ENCODE results near the gene LRP5.

The LRP5 gene

DNA sequence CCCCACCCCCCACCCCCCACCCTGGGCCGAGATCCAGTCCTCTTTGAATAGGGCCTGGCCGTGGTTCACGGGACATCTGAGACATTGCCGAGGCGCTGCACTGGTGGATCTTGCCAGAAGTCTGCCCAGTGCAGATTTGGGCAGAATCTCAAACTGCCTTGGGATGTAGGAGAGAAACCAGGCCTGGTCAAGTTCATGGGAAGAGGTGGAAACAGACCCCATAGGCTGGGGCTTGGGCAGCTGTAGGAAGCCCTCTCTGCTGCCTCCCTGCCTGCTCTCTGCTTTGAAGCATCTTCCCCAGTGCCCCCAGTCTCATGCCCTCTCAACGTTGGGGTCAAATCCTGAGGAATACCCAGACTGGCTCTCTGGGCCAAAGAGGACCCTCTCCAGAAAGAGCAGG is 132.2 kb downstream of the LRP5 start:
- Histone ChIP-seq H3K23ac (ENCODE audit: low read depth, low read length, poor library complexity) (no peak overlapping the region), H3K4me3 (ENCODE audit: low read length in 2 of 2) (no peak overlapping the region), H3K4me2 (ENCODE audit: insufficient read depth, low read length, poor library complexity, severe bottlenecking) (no peak overlapping the region), H2BK12ac (ENCODE audit: low read length) (no peak overlapping the region), H2BK5ac (ENCODE audit: low read length) (no peak overlapping the region), H3K36me3 (replicated peaks in 1 of 2; ENCODE audit: control insufficient read depth in 2 of 2, insufficient read depth in 2 of 2, low read length in 2 of 2) (peaks cover 15 to 51% of the 10 kb centered on the region in 2 donors), H2AK5ac (ENCODE audit: low read depth, low read length) (no peak overlapping the region), H4K8ac (ENCODE audit: low read depth, low read length) (no peak overlapping the region), H3K79me1 (ENCODE audit: low read depth, low read length) (peaks cover 3% of the 10 kb centered on the region), H3K14ac (ENCODE audit: low read length) (no peak overlapping the region), H3K4me1 (ENCODE audit: control insufficient read depth in 2 of 2, insufficient read depth in 1 of 2, low read depth in 1 of 2, low read length in 2 of 2) (peaks cover 6 to 14% of the 10 kb centered on the region in 2 donors), H3K18ac (ENCODE audit: low read length) (no peak overlapping the region), H3K9ac (ENCODE audit: low read depth, low read length, poor library complexity) (no peak overlapping the region), H2AFZ (ENCODE audit: low read length) (no peak overlapping the region), H2BK120ac (ENCODE audit: low read depth, low read length) (no peak overlapping the region), H3K27ac (replicated peaks; ENCODE audit: low read length) (no peak overlapping the region), H3K27me3 (ENCODE audit: control insufficient read depth in 3 of 3, insufficient read depth in 3 of 3, low read depth in 1 of 3, low read length in 3 of 3) (no peaks in the 10 kb centered on the region), H2BK15ac (ENCODE audit: low read length) (no peak overlapping the region), H4K91ac (ENCODE audit: low read depth, low read length, poor library complexity) (no peak overlapping the region), H3K9me3 (replicated peaks in 1 of 2; ENCODE audit: control insufficient read depth in 2 of 2, insufficient read depth in 1 of 2, low read depth in 1 of 2, low read length in 2 of 2) (no peaks in the 10 kb centered on the region), H3K4ac (ENCODE audit: low read length) (no peak overlapping the region)
- WGBS, 2 donors (ENCODE audit: extremely low coverage in 2 of 2, insufficient read length in 2 of 2, insufficient replicate concordance in 1 of 2), result no CpG with 5 or more reads among the region's 6 CpGs
- no peak for DNase-seq (ENCODE audit: low spot score)

GRCh38 chr11:68445531-68446035 is 133.2 kb downstream of the LRP5 start:
- no peak overlapping the region for H3K4me3 ChIP-seq (ENCODE audit: low read length in 2 of 2)
- peak overlapping the region; percentile 24 for H2BK5ac ChIP-seq (ENCODE audit: low read length)
- H3K4ac ChIP-seq (ENCODE audit: low read length), result no peak overlapping the region
- no peak overlapping the region for H2AK5ac ChIP-seq (ENCODE audit: low read depth, low read length)
- no peak overlapping the region for H2AFZ ChIP-seq (ENCODE audit: low read length)
- H2BK12ac ChIP-seq (ENCODE audit: low read length), result no peak overlapping the region
- peaks cover 3% of the 10 kb centered on the region for H3K79me1 ChIP-seq (ENCODE audit: low read depth, low read length)
- H3K36me3 ChIP-seq (replicated peaks in 1 of 2; ENCODE audit: control insufficient read depth in 2 of 2, insufficient read depth in 2 of 2, low read length in 2 of 2), result peaks cover 14 to 44% of the 10 kb centered on the region in 2 donors
- H3K14ac ChIP-seq (ENCODE audit: low read length), result no peak overlapping the region
- H4K91ac ChIP-seq (ENCODE audit: low read depth, low read length, poor library complexity), result peak overlapping the region; percentile 53
- no peak overlapping the region for H4K8ac ChIP-seq (ENCODE audit: low read depth, low read length)
- peaks cover 6 to 7% of the 10 kb centered on the region in 2 donors for H3K4me1 ChIP-seq (ENCODE audit: control insufficient read depth in 2 of 2, insufficient read depth in 1 of 2, low read depth in 1 of 2, low read length in 2 of 2)
- no peak overlapping the region for H2BK120ac ChIP-seq (ENCODE audit: low read depth, low read length)
- peaks cover 0 to 2% of the 10 kb centered on the region in 2 donors for H3K9me3 ChIP-seq (replicated peaks in 1 of 2; ENCODE audit: control insufficient read depth in 2 of 2, insufficient read depth in 1 of 2, low read depth in 1 of 2, low read length in 2 of 2)
- peak overlapping the region; percentile 11 for H3K27ac ChIP-seq (replicated peaks; ENCODE audit: low read length)
- H3K18ac ChIP-seq (ENCODE audit: low read length), result no peak overlapping the region
- DNase-seq (ENCODE audit: low spot score), result no peak
- WGBS, 2 donors (ENCODE audit: extremely low coverage in 2 of 2, insufficient read length in 2 of 2, insufficient replicate concordance in 1 of 2), result no CpG with 5 or more reads among the region's 11 CpGs
- H3K23ac ChIP-seq (ENCODE audit: low read depth, low read length, poor library complexity), result peak overlapping the region; percentile 43
- H2BK15ac ChIP-seq (ENCODE audit: low read length), result no peak overlapping the region
- no peak overlapping the region for H3K9ac ChIP-seq (ENCODE audit: low read depth, low read length, poor library complexity)
- H3K4me2 ChIP-seq (ENCODE audit: insufficient read depth, low read length, poor library complexity, severe bottlenecking), result no peak overlapping the region
- no peaks in the 10 kb centered on the region for H3K27me3 ChIP-seq (ENCODE audit: control insufficient read depth in 3 of 3, insufficient read depth in 3 of 3, low read depth in 1 of 3, low read length in 3 of 3)

DNA sequence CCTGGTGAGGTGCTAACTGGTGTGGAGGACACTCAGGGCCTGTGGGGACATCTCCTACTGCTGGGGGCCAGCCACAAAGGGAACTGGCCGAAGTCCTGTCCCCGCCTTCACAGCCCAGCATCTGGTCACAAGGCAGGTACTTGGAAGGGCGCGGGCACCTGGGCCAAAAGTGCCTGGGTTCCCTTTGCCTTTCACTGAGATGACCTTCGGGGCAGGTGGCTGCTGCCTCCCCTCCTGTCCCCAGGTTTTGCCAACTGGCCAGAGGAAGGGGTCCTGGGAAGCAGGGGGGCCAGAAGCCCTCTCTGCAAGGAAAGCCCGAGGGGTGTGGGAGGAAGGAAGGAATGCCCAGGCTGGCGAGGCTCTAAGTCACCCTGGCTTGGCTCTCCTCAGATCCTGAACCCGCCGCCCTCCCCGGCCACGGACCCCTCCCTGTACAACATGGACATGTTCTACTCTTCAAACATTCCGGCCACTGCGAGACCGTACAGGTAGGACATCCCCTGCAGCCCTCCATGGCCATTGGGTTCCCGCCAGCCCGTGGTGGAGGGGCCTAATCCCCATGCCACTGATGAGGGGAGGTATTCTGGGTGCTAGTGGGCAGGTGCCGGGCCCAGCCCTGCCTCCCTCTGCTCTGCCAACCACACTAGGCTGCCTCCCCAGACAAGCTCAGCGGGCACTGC is 133.8 kb downstream of the LRP5 start:
- Histone ChIP-seq H3K36me3 (replicated peaks in 1 of 2; ENCODE audit: control insufficient read depth in 2 of 2, insufficient read depth in 2 of 2, low read length in 2 of 2) (peaks cover 14 to 42% of the 10 kb centered on the region in 2 donors), H3K14ac (ENCODE audit: low read length) (no peak overlapping the region), H2BK12ac (ENCODE audit: low read length) (no peak overlapping the region), H3K27ac (replicated peaks; ENCODE audit: low read length) (no peak overlapping the region), H3K18ac (ENCODE audit: low read length) (no peak overlapping the region), H3K4me3 (ENCODE audit: low read length in 2 of 2) (no peak overlapping the region), H2BK15ac (ENCODE audit: low read length) (no peak overlapping the region), H3K27me3 (ENCODE audit: control insufficient read depth in 3 of 3, insufficient read depth in 3 of 3, low read depth in 1 of 3, low read length in 3 of 3) (no peaks in the 10 kb centered on the region), H3K4me1 (ENCODE audit: control insufficient read depth in 2 of 2, insufficient read depth in 1 of 2, low read depth in 1 of 2, low read length in 2 of 2) (peaks cover 4 to 5% of the 10 kb centered on the region in 2 donors), H2AK5ac (ENCODE audit: low read depth, low read length) (no peak overlapping the region), H3K4me2 (ENCODE audit: insufficient read depth, low read length, poor library complexity, severe bottlenecking) (no peak overlapping the region), H3K4ac (ENCODE audit: low read length) (no peak overlapping the region), H2BK5ac (ENCODE audit: low read length) (peak overlapping the region; percentile 24), H2BK120ac (ENCODE audit: low read depth, low read length) (no peak overlapping the region), H4K8ac (ENCODE audit: low read depth, low read length) (no peak overlapping the region), H2AFZ (ENCODE audit: low read length) (no peak overlapping the region), H3K79me1 (ENCODE audit: low read depth, low read length) (peaks cover 3% of the 10 kb centered on the region), H3K23ac (ENCODE audit: low read depth, low read length, poor library complexity) (peak overlapping the region; percentile 43), H3K9ac (ENCODE audit: low read depth, low read length, poor library complexity) (no peak overlapping the region), H3K9me3 (replicated peaks in 1 of 2; ENCODE audit: control insufficient read depth in 2 of 2, insufficient read depth in 1 of 2, low read depth in 1 of 2, low read length in 2 of 2) (peaks cover 0 to 2% of the 10 kb centered on the region in 2 donors), H4K91ac (ENCODE audit: low read depth, low read length, poor library complexity) (peak overlapping the region; percentile 53)
- no peak for DNase-seq (ENCODE audit: low spot score)
- WGBS, 2 donors (ENCODE audit: extremely low coverage in 2 of 2, insufficient read length in 2 of 2, insufficient replicate concordance in 1 of 2), result no CpG with 5 or more reads among the region's 18 CpGs

DNA sequence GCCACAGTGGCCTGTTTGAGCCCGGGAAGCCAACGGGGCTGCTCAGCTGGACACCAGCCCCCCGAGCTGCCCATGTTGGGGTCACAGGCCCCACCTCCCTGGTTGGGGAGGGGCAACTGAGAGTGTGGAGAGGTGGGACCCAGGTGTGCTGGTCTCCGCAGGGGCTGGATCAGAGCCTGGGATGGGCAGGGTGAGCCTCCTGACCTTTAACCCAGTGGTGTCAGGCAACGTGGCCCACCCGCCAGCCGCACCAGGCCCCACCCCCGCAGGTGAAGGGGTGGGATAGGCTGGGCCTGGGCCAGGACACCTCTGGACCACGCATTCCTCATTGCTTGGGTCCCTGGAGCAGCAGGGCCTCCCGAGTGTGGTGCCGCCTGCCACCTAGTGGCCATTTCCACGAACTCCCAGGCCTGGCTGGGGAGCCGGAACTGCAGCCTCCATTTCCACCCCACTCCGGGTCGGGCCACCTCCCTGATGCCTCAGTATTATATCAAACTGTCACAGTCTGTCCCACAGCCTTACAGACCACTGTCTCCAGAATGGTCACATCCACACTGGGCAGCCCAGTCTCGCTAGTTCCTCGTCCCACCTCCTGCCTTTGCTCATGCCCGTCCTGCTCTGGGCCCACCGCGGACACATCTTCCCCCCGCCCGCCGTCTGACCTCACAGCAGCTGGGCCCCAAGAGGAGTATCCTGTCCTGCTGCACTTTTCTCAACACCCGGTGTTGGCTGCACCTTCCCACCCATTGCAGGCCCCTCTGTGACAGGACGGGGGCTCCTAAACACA is 134.8 kb downstream of the LRP5 start:
- no peak overlapping the region for H2BK120ac ChIP-seq (ENCODE audit: low read depth, low read length)
- H4K91ac ChIP-seq (ENCODE audit: low read depth, low read length, poor library complexity), result no peak overlapping the region
- peak overlapping the region; percentile 13 for H2AK5ac ChIP-seq (ENCODE audit: low read depth, low read length)
- peaks cover 3% of the 10 kb centered on the region for H3K79me1 ChIP-seq (ENCODE audit: low read depth, low read length)
- peak overlapping the region; percentile 14 for H3K23ac ChIP-seq (ENCODE audit: low read depth, low read length, poor library complexity)
- H3K4me3 ChIP-seq (ENCODE audit: low read length in 2 of 2), result no peak overlapping the region
- peaks cover 0 to 3% of the 10 kb centered on the region in 2 donors for H3K4me1 ChIP-seq (ENCODE audit: control insufficient read depth in 2 of 2, insufficient read depth in 1 of 2, low read depth in 1 of 2, low read length in 2 of 2)
- H3K36me3 ChIP-seq (replicated peaks in 1 of 2; ENCODE audit: control insufficient read depth in 2 of 2, insufficient read depth in 2 of 2, low read length in 2 of 2), result peaks cover 14 to 32% of the 10 kb centered on the region in 2 donors
- H3K9me3 ChIP-seq (replicated peaks in 1 of 2; ENCODE audit: control insufficient read depth in 2 of 2, insufficient read depth in 1 of 2, low read depth in 1 of 2, low read length in 2 of 2), result peaks cover 0 to 2% of the 10 kb centered on the region in 2 donors
- no peak overlapping the region for H4K8ac ChIP-seq (ENCODE audit: low read depth, low read length)
- H3K4ac ChIP-seq (ENCODE audit: low read length), result no peak overlapping the region
- WGBS, 2 donors (ENCODE audit: extremely low coverage in 2 of 2, insufficient read length in 2 of 2, insufficient replicate concordance in 1 of 2), result no CpG with 5 or more reads among the region's 25 CpGs
- peak overlapping the region; percentile 53 for H3K9ac ChIP-seq (ENCODE audit: low read depth, low read length, poor library complexity)
- no peak overlapping the region for H2BK15ac ChIP-seq (ENCODE audit: low read length)
- no peak overlapping the region for H2AFZ ChIP-seq (ENCODE audit: low read length)
- H2BK12ac ChIP-seq (ENCODE audit: low read length), result peak overlapping the region; percentile 30
- peak; percentile 64 for DNase-seq (ENCODE audit: low spot score)
- no peak overlapping the region for H3K18ac ChIP-seq (ENCODE audit: low read length)
- no peak overlapping the region for H3K27ac ChIP-seq (replicated peaks; ENCODE audit: low read length)
- H2BK5ac ChIP-seq (ENCODE audit: low read length), result no peak overlapping the region
- H3K14ac ChIP-seq (ENCODE audit: low read length), result no peak overlapping the region
- H3K4me2 ChIP-seq (ENCODE audit: insufficient read depth, low read length, poor library complexity, severe bottlenecking), result no peak overlapping the region
- no peaks in the 10 kb centered on the region for H3K27me3 ChIP-seq (ENCODE audit: control insufficient read depth in 3 of 3, insufficient read depth in 3 of 3, low read depth in 1 of 3, low read length in 3 of 3)

Data from neuronal stem cell (in vitro differentiated cells).